ENCODE results near the gene SPPL2A. TPM values are rescaled to one million over a fixed set of nuclear protein-coding genes. Genes with fewer than 3 reads are reported as not detected.

The SPPL2A gene
- polyA plus RNA-seq, 3 donors: 96.3 to 105 (median 96.3) TPM

- DNase-seq (ENCODE audit: extremely low read depth in 1 of 11, low read depth in 9 of 11, low spot score in 4 of 11): no peak
Observed at GRCh38 chr15:50652671-50653070, 112.8 kb downstream of the SPPL2A start.

Other genes starting within 250 kb of the SPPL2A start
- gene USP50, start 219.0 kb downstream of the SPPL2A start, polyA plus RNA-seq (ENCODE audit: insufficient read length in 3 of 3): 1 to 10 TPM; 1.2 to 1.5 (median 1.4) TPM
- 10 to 100 TPM; 44.6 to 46.9 (median 46.7) TPM for gene TRPM7, start 78.9 kb downstream of the SPPL2A start, polyA plus RNA-seq (ENCODE audit: insufficient read length in 3 of 3)
- gene AP4E1, start 143.0 kb upstream of the SPPL2A start, polyA plus RNA-seq (ENCODE audit: insufficient read length in 3 of 3): 10 to 100 TPM in 1 of 3 donors, 1 to 10 TPM in 2; 8.6 to 10.4 (median 8.6) TPM